Vein endothelial cell (primary cell): ENCODE data around the gene GNAI3. TPM values are rescaled to one million over a fixed set of nuclear protein-coding genes. Genes with fewer than 3 reads are reported as not detected.

ENCODE experiments used
- small RNA-seq: library from RNA; depleted of rRNA; stranded (forward); fragments of <200 nt; gene quantifications from one replicate; pipeline ENCODE3, GENCODE V24; 2012
- total RNA-seq: library from RNA; depleted of rRNA; stranded (reverse); fragments of >200 nt; gene quantifications from 2 replicates; pipeline ENCODE4 v1.2.3, GENCODE V29; 2012

Gene GNAI3
- total RNA-seq, result 16.0 and 21.6 TPM in 2 replicates

DNA sequence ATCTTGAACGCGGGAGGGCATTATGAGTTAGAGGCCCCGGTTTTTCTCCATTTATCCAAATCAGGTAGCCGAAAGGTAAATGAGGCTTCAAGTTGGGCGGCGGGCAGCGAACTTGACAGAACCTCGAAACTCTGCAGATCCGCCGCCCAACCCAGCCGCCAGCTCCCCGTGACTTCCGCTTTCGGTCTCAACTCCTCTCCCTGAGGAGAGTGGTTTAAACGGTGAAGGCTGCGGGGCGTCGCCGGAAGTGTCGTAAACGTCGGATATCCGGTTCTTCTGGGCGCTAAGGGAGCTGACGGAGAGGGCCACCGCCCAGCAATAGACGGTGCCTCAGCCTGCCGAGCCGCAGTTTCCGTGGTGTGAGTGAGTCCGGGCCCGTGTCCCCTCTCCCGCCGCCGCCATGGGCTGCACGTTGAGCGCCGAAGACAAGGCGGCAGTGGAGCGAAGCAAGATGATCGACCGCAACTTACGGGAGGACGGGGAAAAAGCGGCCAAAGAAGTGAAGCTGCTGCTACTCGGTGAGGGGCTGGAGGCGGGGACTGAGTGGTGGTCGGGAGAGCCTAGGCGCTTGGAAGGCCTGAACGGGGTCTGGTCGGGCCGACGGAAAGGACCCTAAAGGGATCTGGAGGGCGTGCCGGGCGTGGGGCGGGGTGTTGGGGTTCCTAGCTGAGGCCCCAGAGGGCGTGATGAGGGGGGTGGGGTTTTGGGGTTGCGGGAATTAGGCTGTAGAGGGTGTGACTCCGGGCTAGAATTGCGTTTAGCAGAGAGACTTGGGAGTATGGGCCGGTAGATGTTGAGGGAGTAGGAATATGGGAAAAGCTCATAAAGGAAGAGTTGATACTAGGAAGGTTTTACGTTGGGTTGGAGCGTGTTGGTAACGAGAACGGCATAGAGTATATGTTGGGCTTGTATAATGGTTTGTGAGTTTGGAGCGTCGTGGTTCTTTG is at the start of gene GNAI3:
Gene GNAI3, plus strand, starts transcription at position 295 of the 947 bp plus-strand sequence. Its CDS starts 106 bp downstream, at position 401.

DNA sequence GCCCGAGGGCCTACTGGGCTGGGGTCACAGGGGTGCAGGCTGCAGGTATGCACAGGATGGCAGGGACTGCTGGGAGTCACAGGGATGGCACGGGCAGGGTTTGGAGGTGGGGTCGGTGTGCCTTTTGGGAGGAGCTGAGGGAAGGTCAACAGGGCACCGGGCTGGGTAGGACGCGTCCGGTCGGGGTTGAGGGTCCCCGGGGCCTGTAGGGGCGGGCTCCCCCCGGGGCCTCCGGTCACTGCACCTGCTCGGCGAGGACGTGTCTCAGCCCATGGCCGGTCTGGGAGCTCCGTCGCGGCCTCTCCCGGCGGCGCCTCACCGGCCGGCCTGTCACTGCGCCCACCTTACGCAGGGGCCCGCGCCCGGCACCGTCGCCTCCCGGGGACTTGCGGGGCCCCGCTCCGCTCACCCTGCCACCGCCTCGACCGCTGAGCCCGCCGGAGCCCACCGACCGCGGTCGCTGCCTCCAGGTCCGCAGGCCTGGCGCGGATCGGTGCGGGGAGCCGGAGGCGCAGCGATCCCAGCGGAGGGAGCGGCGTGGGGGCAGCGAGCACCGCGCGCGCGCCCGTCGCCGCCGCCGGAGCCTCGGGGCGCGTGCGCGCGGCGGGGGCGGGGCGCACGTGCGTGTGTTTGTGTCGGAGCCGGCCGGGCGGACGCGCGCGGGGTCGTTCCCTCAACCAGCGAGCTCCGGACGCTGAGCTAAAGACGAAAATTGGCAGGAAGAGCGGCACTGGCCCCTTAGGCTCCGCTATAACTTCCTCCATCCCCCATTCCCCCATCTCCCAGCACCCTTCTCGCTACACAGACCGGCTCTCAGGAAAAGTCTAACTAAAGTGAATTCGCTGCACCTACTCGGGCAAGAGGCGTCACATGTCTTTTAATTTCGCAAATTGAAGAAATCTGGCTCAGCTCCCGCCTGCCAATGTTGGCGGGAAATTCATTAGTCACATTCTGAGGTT is 39.0 kb upstream of the GNAI3 start, which contains the start of gene AMIGO1:
Gene AMIGO1, minus strand, starts transcription at position 552 of the 959 bp plus-strand sequence. CDS start 815 bp downstream, outside the sequence.

DNA sequence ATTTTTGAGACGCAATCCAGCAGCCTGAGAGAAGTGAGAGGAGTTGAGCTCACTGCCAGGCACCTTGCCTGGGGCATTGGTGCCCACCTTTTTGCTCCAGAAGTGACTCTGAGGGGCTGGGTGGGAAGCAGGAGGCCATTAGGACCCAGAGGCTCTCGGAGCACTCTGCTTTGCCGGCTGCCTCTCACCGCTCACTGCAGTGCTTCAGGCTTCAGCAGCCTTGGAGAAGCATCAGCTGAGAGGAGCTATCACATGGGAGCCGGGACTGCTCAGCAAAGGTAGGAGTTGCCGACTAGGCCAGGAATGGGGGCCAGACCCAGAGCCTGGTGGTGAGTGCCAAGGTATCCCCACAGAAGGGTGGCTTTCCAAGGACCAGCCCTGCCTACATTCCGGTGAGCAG is 8.7 kb upstream of the GNAI3 start, which contains the start of gene GPR61:
Gene GPR61, plus strand, starts transcription at position 197 of the 400 bp plus-strand sequence. CDS start 3,151 bp downstream, outside the sequence.

DNA sequence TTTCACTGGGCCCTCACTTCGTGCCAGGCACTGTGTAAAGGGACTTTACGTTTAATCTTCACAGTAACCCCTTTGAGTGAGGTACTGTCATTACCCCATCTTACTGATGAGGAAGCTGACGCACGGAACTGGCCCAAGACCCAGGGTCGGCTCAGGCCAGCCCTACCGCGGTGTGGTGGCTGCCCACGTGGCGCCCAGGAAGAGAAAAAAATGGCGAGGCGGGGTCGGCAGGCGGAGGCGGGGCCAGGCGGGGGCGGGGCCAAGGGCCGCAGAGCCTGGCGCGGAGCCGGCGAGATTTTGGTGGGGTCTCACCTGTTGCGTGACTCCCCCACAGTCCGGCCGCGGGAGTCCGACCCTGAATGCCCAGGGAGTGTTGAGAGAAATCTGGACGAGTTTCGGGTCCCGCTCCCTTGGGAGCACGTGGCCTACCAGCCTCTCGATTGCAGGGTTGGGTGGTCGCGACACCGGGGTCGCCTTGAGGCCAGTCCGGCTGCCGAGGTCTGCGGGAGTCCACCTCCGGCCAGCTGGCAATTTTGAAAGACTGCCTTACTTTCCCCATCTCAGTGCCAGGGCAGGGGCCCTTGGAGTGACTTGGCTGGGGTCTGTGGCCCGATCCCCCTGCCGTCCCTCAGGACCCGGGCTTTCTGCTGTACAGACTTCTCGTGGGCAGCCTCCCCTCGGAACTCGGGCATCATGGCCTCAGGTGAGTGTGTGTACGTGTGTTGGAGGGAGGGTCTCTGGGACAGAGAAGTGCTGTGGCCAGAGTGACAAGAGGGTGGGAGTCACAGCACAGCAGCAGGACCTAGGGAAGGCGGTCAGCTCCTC is 71.4 kb downstream of the GNAI3 start, which contains the start of the genes AMPD2 and GNAT2:
Gene AMPD2, plus strand, starts transcription at position 262 of the 825 bp plus-strand sequence. CDS start 1,339 bp downstream, outside the sequence.
Gene GNAT2, minus strand, starts transcription at position 41 of the 825 bp plus-strand sequence. CDS start 6,746 bp downstream, outside the sequence.

DNA sequence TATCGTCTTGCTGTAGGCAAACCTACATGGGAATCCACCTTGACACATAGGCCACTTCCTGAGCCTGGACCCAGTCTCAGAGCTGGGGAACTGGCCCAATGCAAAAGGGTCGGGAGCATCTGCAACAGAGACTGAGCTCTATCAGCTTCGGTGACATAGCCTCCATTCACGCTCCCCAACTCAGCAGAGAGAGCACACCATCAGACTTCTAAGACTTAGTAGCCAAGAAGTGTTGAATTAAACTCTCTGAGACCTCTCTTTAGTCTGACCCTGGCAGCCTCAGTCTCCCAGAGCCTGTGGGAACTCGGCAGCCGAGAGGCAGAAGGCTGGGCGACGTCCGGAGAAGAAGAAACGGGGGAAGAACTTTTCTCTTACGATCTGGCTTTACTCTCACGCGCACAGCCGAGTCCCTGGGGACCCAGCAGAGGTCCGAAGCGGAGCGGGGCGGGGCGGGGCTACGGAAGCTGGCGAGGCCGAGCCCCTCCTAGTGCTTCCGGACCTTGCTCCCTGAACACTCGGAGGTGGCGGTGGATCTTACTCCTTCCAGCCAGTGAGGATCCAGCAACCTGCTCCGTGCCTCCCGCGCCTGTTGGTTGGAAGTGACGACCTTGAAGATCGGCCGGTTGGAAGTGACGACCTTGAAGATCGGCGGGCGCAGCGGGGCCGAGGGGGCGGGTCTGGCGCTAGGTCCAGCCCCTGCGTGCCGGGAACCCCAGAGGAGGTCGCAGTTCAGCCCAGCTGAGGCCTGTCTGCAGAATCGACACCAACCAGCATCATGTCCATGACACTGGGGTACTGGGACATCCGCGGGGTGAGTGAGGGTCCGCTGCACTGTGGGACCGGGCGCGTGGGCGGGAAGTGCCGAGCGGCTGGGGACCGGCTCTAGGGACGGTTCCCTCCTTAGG is 107.5 kb downstream of the GNAI3 start, which contains the start of gene GSTM4:
Gene GSTM4, plus strand, starts transcription at position 485 of the 905 bp plus-strand sequence. Its CDS starts 291 bp downstream, at position 776.

DNA sequence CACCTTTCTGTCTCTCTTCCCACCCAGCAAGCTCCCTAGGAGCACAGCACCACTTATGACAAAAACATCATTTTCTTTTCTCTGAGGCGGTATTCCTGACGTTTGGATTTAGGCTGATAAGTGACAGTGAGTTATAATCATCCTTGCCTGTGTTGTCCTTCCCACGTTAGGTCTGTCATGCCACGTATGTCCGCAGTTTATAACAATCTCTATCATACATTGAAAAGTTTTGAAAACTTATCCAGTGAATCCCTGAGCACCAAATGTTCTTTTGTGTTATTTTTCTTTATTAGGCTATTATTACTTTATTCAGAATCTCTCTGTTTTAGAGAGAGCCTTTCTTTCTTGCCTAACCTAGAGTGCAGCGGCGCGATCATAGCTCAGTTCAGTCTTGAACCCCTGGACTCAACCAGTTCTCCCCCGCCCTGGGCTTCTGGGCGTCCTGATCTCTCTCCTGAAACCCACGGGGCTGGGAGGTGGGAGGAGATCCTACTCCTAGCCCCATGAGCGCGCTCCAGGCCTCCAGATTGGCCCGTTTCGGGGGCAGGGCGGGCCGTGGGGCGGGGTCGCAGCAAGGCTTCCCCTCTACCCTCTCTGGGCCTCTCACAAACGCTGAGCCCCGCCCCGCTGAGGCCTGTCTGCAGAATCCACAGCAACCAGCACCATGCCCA is 119.2 kb downstream of the GNAI3 start, which contains the start of gene GSTM2:
Gene GSTM2, plus strand, starts transcription at position 606 of the 671 bp plus-strand sequence. Its CDS starts 59 bp downstream, at position 665.

Small RNA genes lying within 50 kb of the gene (small RNA-seq; reads per million reads assigned to genes)
- gene RNU6V, result 7.1 reads per million, percentile 94 among the genes with 10 or more reads in this experiment

Other genes starting within 250 kb of the GNAI3 start
- not detected in 2 replicates for gene MYBPHL, start 241.6 kb upstream of the GNAI3 start, total RNA-seq
- gene SORT1, start 150.7 kb upstream of the GNAI3 start, total RNA-seq, result 7.6 and 9.1 TPM in 2 replicates
- gene PSMA5, start 122.2 kb upstream of the GNAI3 start, total RNA-seq, result 53.9 and 82.5 TPM in 2 replicates
- gene SYPL2, start 82.1 kb upstream of the GNAI3 start, total RNA-seq, result under 0.01 TPM in 1 of 2 replicates, not detected in the other
- gene ATXN7L2, start 64.7 kb upstream of the GNAI3 start, total RNA-seq, result 2.0 and 3.3 TPM in 2 replicates
- gene CYB561D1, start 54.5 kb upstream of the GNAI3 start, total RNA-seq, result 6.5 and 7.8 TPM in 2 replicates
- gene AMIGO1, start 38.9 kb upstream of the GNAI3 start, total RNA-seq, result 0.38 and 0.65 TPM in 2 replicates
- gene GPR61, start 8.7 kb upstream of the GNAI3 start, total RNA-seq, result 0.65 TPM in 1 of 2 replicates, not detected in the other
- gene GNAT2, start 71.0 kb downstream of the GNAI3 start, total RNA-seq, result not detected in 2 replicates
- gene AMPD2, start 71.2 kb downstream of the GNAI3 start, total RNA-seq, result 48.3 and 65.3 TPM in 2 replicates
- gene GSTM4, start 107.5 kb downstream of the GNAI3 start, total RNA-seq, result 2.1 and 3.3 TPM in 2 replicates
- gene GSTM2, start 119.4 kb downstream of the GNAI3 start, total RNA-seq, result 1.7 and 4.9 TPM in 2 replicates
- 20.6 TPM in 1 of 2 replicates, not detected in the other for gene GSTM1, start 139.2 kb downstream of the GNAI3 start, total RNA-seq
- gene GSTM5, start 163.6 kb downstream of the GNAI3 start, total RNA-seq, result under 0.01 and 0.10 TPM in 2 replicates
- gene GSTM3, start 192.4 kb downstream of the GNAI3 start, total RNA-seq, result 54.7 and 54.9 TPM in 2 replicates
- under 0.01 TPM in 1 of 2 replicates, not detected in the other for gene EPS8L3, start 215.3 kb downstream of the GNAI3 start, total RNA-seq